Subcutaneous adipose tissue (tissue), 4 donors: ENCODE measurements around the gene CCDC40. TPM values are rescaled to one million over a fixed set of nuclear protein-coding genes. Genes with fewer than 3 reads are reported as not detected.

Experiments
- CTCF ChIP-seq: fragments of 450-650 bp; IDR thresholded peaks from one replicate; pipeline ENCODE4 v1.5.1; 2016; ENCODE audit warnings: low read depth, mild to moderate bottlenecking, control low read depth, antibody characterized with exemption, moderate library complexity
- total RNA-seq, 4 donors: library from RNA; depleted of rRNA; stranded (reverse); fragments of >200 nt; gene quantifications; one replicate each; pipeline ENCODE4 v1.1.0, GENCODE V29; 2016

Gene CCDC40
- total RNA-seq, 4 donors from 2014 or later: 3.1 to 5.5 (median 4.6) TPM

- TF ChIP-seq CTCF: no peak
Observed at GRCh38 chr17:79994602-79995001, 41.8 kb upstream of the CCDC40 start.

DNA sequence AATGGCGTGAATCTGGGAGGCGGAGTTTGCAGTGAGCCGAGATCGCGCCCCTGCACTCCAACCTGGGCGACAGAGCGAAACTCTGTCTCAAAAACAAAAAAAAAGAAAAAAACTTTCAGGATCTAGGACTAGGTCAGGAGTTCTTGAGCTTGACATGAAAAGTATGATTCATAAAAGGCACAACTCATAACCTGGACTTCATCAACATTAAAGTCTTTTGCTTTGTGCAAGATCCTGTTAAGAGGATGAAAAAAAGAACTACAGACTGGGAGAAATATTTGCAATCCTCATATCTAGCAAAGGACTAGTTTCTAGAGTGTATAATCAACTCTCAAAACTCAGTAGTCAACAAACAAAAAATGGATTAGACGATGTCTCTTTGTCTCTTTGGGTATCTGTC is 40.7 kb upstream of the CCDC40 start:
- TF ChIP-seq CTCF: no peak

DNA sequence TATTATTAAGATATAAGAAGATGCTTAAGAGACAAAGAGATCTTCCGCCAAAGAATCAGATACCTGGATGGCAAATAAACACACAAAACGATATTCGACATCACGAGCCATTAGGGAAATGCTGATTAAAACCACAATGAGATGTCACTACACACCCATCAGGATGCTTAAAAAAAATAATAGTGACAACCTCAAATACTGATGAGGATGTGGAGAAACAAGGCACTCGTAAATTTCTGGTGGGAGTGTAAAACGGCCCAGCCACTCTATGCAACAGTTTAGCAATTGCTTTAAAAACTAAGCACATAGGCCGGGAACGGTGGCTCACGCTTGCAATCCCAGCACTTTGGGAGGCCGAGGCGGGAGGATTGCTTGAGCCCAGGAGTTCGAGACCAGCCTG is 40.2 kb upstream of the CCDC40 start:
- TF ChIP-seq CTCF: no peak

DNA sequence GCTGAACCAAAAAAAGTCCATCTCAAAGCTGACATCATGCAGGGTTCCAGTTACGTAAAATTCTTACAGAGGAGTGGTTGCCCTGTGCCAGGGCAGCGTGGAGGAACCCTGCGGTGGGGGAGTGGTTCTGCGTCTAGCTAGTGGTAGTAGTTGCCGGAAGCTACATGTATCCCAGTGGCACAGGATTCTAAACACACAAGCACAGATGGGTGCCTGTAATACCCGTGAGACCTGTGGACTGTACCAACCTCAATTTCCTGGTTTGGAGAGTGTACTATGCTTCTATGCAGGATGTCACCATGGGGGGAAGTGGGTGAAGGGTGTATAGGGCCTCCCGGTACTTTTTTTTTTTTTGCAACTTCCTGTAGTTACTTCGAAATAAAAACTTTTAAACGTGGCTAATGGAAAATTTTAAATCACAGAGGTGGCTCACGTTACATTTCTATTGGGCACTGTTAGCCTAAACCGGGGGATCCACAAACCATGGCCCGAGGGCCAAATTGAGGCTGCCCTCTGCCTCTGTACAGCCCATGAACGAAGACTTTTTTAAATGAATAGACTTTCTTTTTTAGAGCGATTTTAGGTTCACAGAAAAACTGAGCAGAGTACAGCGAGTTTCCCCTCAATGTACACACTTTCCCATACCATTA is 39.3 kb upstream of the CCDC40 start:
- TF ChIP-seq CTCF: no peak

DNA sequence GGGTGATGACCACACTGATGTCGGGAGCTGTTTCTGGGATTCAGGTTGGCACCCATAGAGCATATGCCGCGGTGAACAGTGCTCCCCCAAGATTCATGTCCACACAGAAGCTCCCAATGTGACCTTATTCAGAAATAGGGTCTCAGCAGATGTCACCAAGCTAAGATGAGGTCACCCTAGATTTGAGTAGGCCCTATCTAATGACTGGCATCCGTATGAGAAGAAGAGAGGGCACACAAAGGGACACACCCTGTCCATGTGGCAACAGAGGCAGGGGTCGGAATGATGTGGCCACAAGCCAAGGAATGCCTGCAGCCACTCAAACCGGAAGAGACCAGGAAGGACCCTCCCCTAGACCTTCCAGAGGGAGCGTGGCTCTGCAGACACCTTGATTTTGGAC is 36.3 kb upstream of the CCDC40 start:
- no peak for TF ChIP-seq CTCF

DNA sequence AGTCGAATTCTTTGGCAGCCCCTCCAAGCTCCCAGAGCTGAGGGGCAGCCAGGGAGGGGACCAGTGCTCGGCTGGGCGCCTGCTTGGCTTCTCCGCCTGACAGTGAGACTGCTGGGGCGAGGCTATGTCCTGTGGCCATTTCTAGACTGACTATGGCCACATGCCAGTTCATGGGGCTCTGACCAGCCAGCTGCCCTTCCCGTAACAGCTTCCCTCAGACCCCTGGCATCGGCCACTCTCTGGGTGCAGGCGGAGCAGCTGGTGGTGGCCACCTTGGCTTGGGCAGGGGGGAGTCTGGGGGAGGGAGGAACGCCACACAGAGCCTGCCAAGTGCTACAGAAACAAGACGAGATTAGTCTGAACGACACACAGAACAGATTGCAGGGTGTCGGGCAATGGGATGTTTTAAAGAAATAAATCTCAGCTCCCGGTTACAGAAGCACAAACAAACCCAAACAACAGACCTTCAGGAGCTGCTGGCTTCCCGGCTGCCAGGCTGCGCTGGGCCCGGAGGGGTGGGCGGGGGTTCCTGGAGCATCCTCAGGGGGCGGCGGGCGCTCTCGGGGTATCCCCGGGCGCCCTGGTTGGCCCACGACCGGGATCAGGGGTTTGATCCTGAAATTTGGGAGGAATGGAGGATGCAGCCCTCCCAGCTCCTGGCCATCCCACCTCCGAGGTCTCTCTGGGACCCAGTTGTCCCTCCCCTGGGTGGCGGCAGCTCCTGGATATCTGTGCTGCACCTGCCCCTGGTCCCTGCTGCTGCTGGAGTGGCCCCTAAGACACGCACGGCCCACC is 35.3 kb upstream of the CCDC40 start:
- no peak for TF ChIP-seq CTCF

- no peak for TF ChIP-seq CTCF
Observed at GRCh38 chr17:80002070-80002641, 34.3 kb upstream of the CCDC40 start.
